ENCODE data around the gene KDM1A. TPM values are rescaled to one million over a fixed set of nuclear protein-coding genes. Genes with fewer than 3 reads are reported as not detected.

Gene KDM1A
- total and polyA plus RNA-seq, 9 of the 15 experiments (the other 6 are each of a cell fraction or from before 2014, with no cell fraction given): 59.2 to 181 (median 168) TPM

- TF ChIP-seq, protein P1, sequence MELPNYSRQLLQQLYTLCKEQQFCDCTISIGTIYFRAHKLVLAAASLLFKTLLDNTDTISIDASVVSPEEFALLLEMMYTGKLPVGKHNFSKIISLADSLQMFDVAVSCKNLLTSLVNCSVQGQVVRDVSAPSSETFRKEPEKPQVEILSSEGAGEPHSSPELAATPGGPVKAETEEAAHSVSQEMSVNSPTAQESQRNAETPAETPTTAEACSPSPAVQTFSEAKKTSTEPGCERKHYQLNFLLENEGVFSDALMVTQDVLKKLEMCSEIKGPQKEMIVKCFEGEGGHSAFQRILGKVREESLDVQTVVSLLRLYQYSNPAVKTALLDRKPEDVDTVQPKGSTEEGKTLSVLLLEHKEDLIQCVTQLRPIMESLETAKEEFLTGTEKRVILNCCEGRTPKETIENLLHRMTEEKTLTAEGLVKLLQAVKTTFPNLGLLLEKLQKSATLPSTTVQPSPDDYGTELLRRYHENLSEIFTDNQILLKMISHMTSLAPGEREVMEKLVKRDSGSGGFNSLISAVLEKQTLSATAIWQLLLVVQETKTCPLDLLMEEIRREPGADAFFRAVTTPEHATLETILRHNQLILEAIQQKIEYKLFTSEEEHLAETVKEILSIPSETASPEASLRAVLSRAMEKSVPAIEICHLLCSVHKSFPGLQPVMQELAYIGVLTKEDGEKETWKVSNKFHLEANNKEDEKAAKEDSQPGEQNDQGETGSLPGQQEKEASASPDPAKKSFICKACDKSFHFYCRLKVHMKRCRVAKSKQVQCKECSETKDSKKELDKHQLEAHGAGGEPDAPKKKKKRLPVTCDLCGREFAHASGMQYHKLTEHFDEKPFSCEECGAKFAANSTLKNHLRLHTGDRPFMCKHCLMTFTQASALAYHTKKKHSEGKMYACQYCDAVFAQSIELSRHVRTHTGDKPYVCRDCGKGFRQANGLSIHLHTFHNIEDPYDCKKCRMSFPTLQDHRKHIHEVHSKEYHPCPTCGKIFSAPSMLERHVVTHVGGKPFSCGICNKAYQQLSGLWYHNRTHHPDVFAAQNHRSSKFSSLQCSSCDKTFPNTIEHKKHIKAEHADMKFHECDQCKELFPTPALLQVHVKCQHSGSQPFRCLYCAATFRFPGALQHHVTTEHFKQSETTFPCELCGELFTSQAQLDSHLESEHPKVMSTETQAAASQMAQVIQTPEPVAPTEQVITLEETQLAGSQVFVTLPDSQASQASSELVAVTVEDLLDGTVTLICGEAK (IDR thresholded peaks at IDR 0.05): 0 out of 2 replicates have a peak, but pooled peaks have one; percentile 23
- TF ChIP-seq, protein P1 (CRISPR knock-in tag; IDR thresholded peaks at IDR 0.05): no peak
- no peak for TF ChIP-seq ZFP91 (CRISPR knock-in tag; IDR thresholded peaks at IDR 0.05)
- no peak for TF ChIP-seq STAT5A (IDR thresholded peaks at IDR 0.05; ENCODE audit: borderline replicate concordance, low read length)
- 0 out of 2 replicates have a peak, but pooled peaks have one; percentile 9 for TF ChIP-seq NFIC (IDR thresholded peaks at IDR 0.05)
- TF ChIP-seq, protein P2, sequence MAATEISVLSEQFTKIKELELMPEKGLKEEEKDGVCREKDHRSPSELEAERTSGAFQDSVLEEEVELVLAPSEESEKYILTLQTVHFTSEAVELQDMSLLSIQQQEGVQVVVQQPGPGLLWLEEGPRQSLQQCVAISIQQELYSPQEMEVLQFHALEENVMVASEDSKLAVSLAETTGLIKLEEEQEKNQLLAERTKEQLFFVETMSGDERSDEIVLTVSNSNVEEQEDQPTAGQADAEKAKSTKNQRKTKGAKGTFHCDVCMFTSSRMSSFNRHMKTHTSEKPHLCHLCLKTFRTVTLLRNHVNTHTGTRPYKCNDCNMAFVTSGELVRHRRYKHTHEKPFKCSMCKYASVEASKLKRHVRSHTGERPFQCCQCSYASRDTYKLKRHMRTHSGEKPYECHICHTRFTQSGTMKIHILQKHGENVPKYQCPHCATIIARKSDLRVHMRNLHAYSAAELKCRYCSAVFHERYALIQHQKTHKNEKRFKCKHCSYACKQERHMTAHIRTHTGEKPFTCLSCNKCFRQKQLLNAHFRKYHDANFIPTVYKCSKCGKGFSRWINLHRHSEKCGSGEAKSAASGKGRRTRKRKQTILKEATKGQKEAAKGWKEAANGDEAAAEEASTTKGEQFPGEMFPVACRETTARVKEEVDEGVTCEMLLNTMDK (IDR thresholded peaks at IDR 0.05; ENCODE audit: borderline replicate concordance, insufficient read depth, low read depth, low read length, poor library complexity, severe bottlenecking): no peak
- TF ChIP-seq ZBTB5 (IDR thresholded peaks at IDR 0.05): no peak
- TF ChIP-seq, protein P3, sequence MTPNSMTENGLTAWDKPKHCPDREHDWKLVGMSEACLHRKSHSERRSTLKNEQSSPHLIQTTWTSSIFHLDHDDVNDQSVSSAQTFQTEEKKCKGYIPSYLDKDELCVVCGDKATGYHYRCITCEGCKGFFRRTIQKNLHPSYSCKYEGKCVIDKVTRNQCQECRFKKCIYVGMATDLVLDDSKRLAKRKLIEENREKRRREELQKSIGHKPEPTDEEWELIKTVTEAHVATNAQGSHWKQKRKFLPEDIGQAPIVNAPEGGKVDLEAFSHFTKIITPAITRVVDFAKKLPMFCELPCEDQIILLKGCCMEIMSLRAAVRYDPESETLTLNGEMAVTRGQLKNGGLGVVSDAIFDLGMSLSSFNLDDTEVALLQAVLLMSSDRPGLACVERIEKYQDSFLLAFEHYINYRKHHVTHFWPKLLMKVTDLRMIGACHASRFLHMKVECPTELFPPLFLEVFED (CRISPR knock-in tag; conservative IDR thresholded peaks at IDR 0.05): 0 out of 2 replicates have a peak, but pooled peaks have one; percentile 64
- no peak for TF ChIP-seq MED1 (CRISPR knock-in tag; IDR thresholded peaks at IDR 0.05; ENCODE audit: borderline replicate concordance)
- TF ChIP-seq DPF2 (IDR thresholded peaks at IDR 0.05): no peak
- TF ChIP-seq SMARCA5 (IDR thresholded peaks at IDR 0.05): peak; percentile 81; the same call in 1 of the 2 replicates
- TF ChIP-seq ZFP30 (CRISPR knock-in tag; IDR thresholded peaks at IDR 0.05; ENCODE audit: borderline replicate concordance): no peak
Measured at GRCh38 chr1:23110391-23110790, 91.1 kb downstream of the KDM1A start (continued).

Measured in K562 (cell line).